Endothelial cell of umbilical vein (primary cell): ENCODE results near the gene COPS4. TPM values are rescaled to one million over a fixed set of nuclear protein-coding genes. Genes with fewer than 3 reads are reported as not detected.

Experiments
- BruUV-seq: library from RNA; stranded (reverse); fragments of 400-500 nt; replicated peaks from 2 replicates; lab custom pipeline; 2021; lab: Mats Ljungman, UMichigan
- CTCF ChIA-PET: fragments of 300-600, 350-600 bp; sonication (Branson Sonifier 250); formaldehyde crosslinking; loops from one replicate; lab custom pipeline; 2021; ENCODE audit warnings: antibody characterized with exemption, inconsistent platforms; lab: Charles Lee
- POLR2A ChIA-PET: fragments of 300-600, 350-600 bp; sonication (Branson Sonifier 250); formaldehyde crosslinking; loops from one replicate; lab custom pipeline; 2021; ENCODE audit warnings: antibody characterized with exemption, inconsistent platforms; lab: Charles Lee
- DNase-seq: peaks from one replicate; pipeline ENCODE4 v3.0.0-alpha.2; 2011; ENCODE audit warnings: low read depth, low spot score
- FAIRE-seq: peaks from 2 replicates; lab custom pipeline; 2011; peaks lifted over from hg19 to GRCh38; lab: Jason Lieb, UNC
- H2AFZ ChIP-seq: 2 replicates; pipeline ENCODE4 v1.6.0; 2012; ENCODE audit warnings: low read depth, low read length, control low read depth, inconsistent platforms
- H3K27ac ChIP-seq: 2 replicates; pipeline ENCODE4 v1.5.1; 2011; ENCODE audit warnings: low read depth, mild to moderate bottlenecking, control low read depth, low read length, moderate library complexity; ENCODE audit not compliant: insufficient read depth
- H3K27me3 ChIP-seq, 2 experiments: 2 replicates each; pipeline versions ENCODE4 v1.6.0 to v1.6.1; 2011; ENCODE audit warnings: low read length in 2 of 2, mixed read lengths in 1 of 2; ENCODE audit not compliant: control insufficient read depth in 2 of 2, insufficient read depth in 2 of 2
- H3K36me3 ChIP-seq, 2 experiments: 2 replicates in 1 of 2; 3 replicates in 1 of 2; pipeline ENCODE4 v1.5.1; 2011; ENCODE audit warnings: low read length in 2 of 2, mild to moderate bottlenecking in 1 of 2, moderate library complexity in 1 of 2; ENCODE audit not compliant: control insufficient read depth in 2 of 2, insufficient read depth in 2 of 2; ENCODE audit errors: extremely low read depth in 1 of 2
- H3K4me1 ChIP-seq: 3 replicates; pipeline ENCODE4 v1.5.1; 2011; ENCODE audit warnings: mild to moderate bottlenecking, low read length; ENCODE audit not compliant: control insufficient read depth, insufficient read depth; ENCODE audit errors: extremely low read depth
- H3K4me2 ChIP-seq: 2 replicates; pipeline ENCODE4 v1.6.1; 2011; ENCODE audit warnings: low read length, control low read depth, mixed read lengths; ENCODE audit not compliant: insufficient read depth
- H3K4me3 ChIP-seq, 3 experiments: fragments of 200-600 bp in 1 of 3; sonication (generic), shearing (Covaris generic) in 1 of 3; replicated peaks in 1 of 3; 2 replicates each; pipeline ENCODE4 v1.5.1; 2011 to 2016; ENCODE audit warnings: control low read depth in 3 of 3, low read length in 3 of 3, mild to moderate bottlenecking in 2 of 3, inconsistent platforms in 1 of 3, low read depth in 1 of 3, moderate library complexity in 1 of 3; ENCODE audit not compliant: insufficient read depth in 1 of 3
- H3K79me2 ChIP-seq: 2 replicates; pipeline ENCODE4 v1.6.0; 2012; ENCODE audit warnings: low read length, inconsistent platforms; ENCODE audit not compliant: control insufficient read depth, insufficient read depth
- H3K9ac ChIP-seq: replicated peaks from 2 replicates; pipeline ENCODE3; 2011; ENCODE audit warnings: low read length, control low read depth; ENCODE audit not compliant: insufficient read depth; ENCODE audit errors: extremely low read depth
- H3K9me1 ChIP-seq: replicated peaks from 3 replicates; pipeline ENCODE4 v1.6.0; 2011; ENCODE audit warnings: mild to moderate bottlenecking, low read length; ENCODE audit not compliant: control insufficient read depth, insufficient read depth; ENCODE audit errors: extremely low read depth
- H3K9me3 ChIP-seq: replicated peaks from 2 replicates; pipeline ENCODE4 v1.5.1; 2012; ENCODE audit warnings: low read length, inconsistent platforms; ENCODE audit not compliant: control insufficient read depth, insufficient read depth
- H4K20me1 ChIP-seq: replicated peaks from 2 replicates; pipeline ENCODE3; 2011; ENCODE audit warnings: mild to moderate bottlenecking, low read length; ENCODE audit not compliant: control insufficient read depth, insufficient read depth; ENCODE audit errors: extremely low read depth
- EZH2 ChIP-seq: IDR thresholded peaks from 2 replicates; pipeline ENCODE4 v1.6.1; 2012; ENCODE audit warnings: borderline replicate concordance, low read depth, mild to moderate bottlenecking, moderate library complexity, low read length, inconsistent platforms; ENCODE audit not compliant: severe bottlenecking
- FOS ChIP-seq: IDR thresholded peaks from 2 replicates; pipeline ENCODE4 v1.6.1; 2011; ENCODE audit warnings: mild to moderate bottlenecking, low read length, moderate library complexity, borderline replicate concordance; ENCODE audit not compliant: insufficient read depth
- GATA2 ChIP-seq: IDR thresholded peaks from 2 replicates; pipeline ENCODE4 v1.7.0; 2011; ENCODE audit warnings: low read depth, mild to moderate bottlenecking, moderate library complexity, mixed read lengths, low read length; ENCODE audit not compliant: insufficient read length, insufficient read depth
- JUN ChIP-seq: IDR thresholded peaks from 2 replicates; pipeline ENCODE4 v1.6.1; 2011; ENCODE audit warnings: borderline replicate concordance, low read depth; ENCODE audit not compliant: insufficient read length, insufficient read depth
- MYC ChIP-seq: IDR thresholded peaks from one replicate; pipeline ENCODE4 v1.6.1; 2011; ENCODE audit warnings: mild to moderate bottlenecking, low read depth, low read length
- POLR2A ChIP-seq: IDR thresholded peaks from 2 replicates; pipeline ENCODE4 v1.6.1; 2012; ENCODE audit warnings: low read depth, mild to moderate bottlenecking, control low read depth, low read length
- POLR2AphosphoS5 ChIP-seq: IDR thresholded peaks from 2 replicates; pipeline ENCODE4 v1.6.1; 2012; ENCODE audit warnings: low read depth, mild to moderate bottlenecking, control low read depth, low read length, moderate library complexity; ENCODE audit not compliant: insufficient read depth
- dilution Hi-C: fragments of 300-500 bp; cut with MboI; formaldehyde crosslinking; loops from one replicate; pipeline ENCODE4 v1.15.0; 2019; ENCODE audit warnings: low sequenced_read_pairs; ENCODE audit not compliant: extremely low pct_ligation_motif_present
- intact Hi-C: fragments of 100-400 bp; cut with micrococcal nuclease; formaldehyde crosslinking; loops from one replicate; pipeline ENCODE4 v1.10.0; 2022
- polyA plus RNA-seq, 4 experiments: library from polyadenylated mRNA; depleted of rRNA in 3 of 4; stranded (reverse) in 3 of 4; unstranded in 1 of 4; fragments of >200 nt; gene quantifications; 2 replicates each; pipeline versions ENCODE4 v1.2.1 to v1.2.3, GENCODE V29; 2011 to 2012; ENCODE audit warnings: missing spikeins in 1 of 4
- total RNA-seq: library from RNA; stranded (reverse); gene quantifications from 2 replicates; pipeline ENCODE4 v1.2.3, GENCODE V29; 2021
- TF ChIP-seq, protein P1 (sequence below), 2 donors: IDR thresholded peaks; 1 replicate in 1 of 2; 2 replicates in 1 of 2; pipeline ENCODE4 v1.5.1; 2011; ENCODE audit warnings: low read length in 2 of 2, mild to moderate bottlenecking in 2 of 2, moderate library complexity in 2 of 2, control low read depth in 1 of 2, inconsistent platforms in 1 of 2, low read depth in 1 of 2; ENCODE audit not compliant: insufficient read depth in 1 of 2; ENCODE audit errors: extremely low read depth in 1 of 2
- TF ChIP-seq, protein P2 (sequence below): IDR thresholded peaks from 2 replicates; pipeline ENCODE4 v1.6.1; 2011; ENCODE audit not compliant: insufficient read depth, insufficient read length

Gene COPS4
- total and polyA plus RNA-seq, 2 donors (not counting 3 experiments of a cell fraction or from before 2014, with no cell fraction given), result 29.8 to 53.0 TPM

DNA sequence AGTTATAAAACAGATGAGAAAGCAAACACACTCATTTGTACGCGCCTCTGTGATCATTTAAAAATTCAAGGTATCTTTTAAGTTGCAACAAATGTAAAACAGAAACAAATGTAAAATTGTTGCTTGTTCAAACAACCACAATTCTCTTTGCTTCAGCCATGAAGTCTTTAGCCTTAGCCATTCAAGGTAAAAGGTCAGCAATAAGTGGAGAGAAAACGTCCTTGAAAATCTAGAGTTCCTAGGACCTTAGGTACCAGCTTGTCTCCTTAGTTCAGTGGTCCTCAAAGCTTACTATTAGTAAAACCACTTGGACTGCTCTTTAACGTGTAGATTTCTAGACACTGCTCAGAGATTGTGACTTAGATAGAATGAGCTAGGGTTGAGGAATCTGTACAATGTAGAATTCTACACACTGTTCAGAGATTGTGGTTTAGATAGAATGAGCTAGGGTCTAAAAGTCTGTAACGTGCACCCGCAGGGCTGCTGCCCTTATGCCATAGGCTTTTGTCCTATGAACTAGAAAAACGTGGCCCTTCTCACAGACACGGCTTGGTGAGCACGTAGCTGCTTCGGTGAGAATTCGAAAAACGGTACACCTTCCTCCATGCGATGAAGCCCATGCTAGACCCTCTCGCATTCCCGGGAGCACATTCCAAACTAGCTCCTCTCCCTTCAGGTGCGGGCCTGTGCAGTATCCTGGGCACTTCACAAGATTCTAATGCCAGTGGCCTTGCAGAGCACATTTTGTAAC is 77.9 kb downstream of the COPS4 start:
- no peaks in the 10 kb centered on the region for H3K9me1 ChIP-seq
- no peaks in the 10 kb centered on the region for H3K9me3 ChIP-seq
- no peak overlapping the region for H3K4me2 ChIP-seq
- TF ChIP-seq EZH2 (no peak), GATA2 (no peak), POLR2A (no peak), JUN (no peak)
- dilution Hi-C loops (no loop called here), intact Hi-C loops (no loop called here)
- no peaks in the 10 kb centered on the region for H4K20me1 ChIP-seq
- peaks cover 13% of the 10 kb centered on the region for H3K4me1 ChIP-seq
- ChIA-PET POLR2A (no interaction called here), CTCF (interaction anchor here (1.2 to 2.2 kb wide), 4 partner anchors 9 to 148 kb away, joined by 3 to 10 read pairs (median 5); partner anchors contain the start of gene COPS4)
- H3K27me3 ChIP-seq, result no peaks in the 10 kb centered on the region
- no peaks in the 10 kb centered on the region for H3K36me3 ChIP-seq
- no peaks in the 10 kb centered on the region for H3K79me2 ChIP-seq
- BruUV-seq, result no TSS peak
- H3K27ac ChIP-seq, result no peak overlapping the region
- peak overlapping the region; percentile 52 for H2AFZ ChIP-seq
- DNase-seq (no peak), FAIRE-seq (no peak)
- no peak overlapping the region for H3K4me3 ChIP-seq
- H3K9ac ChIP-seq, result no peak overlapping the region

DNA sequence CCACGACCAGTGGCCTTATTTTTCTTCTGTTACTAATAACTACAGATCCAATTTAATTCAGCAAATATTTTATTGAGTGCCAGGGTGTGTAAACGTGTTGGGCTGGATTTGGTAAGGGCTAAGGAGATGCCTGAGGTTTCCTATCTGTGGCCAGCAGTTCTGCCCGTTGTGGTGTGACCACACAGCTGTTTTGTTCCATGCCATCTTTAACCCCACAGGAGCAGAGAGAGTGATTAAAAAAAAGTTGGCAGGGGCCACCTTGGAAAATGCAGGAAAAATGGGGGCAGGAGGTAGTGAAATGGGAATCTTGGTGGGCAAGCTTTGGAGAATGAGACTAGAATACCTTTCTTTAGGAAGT is 78.4 kb downstream of the COPS4 start:
- Histone ChIP-seq H3K9me1 (no peaks in the 10 kb centered on the region), H4K20me1 (no peaks in the 10 kb centered on the region), H2AFZ (peak overlapping the region; percentile 52), H3K4me2 (no peak overlapping the region), H3K9me3 (no peaks in the 10 kb centered on the region), H3K4me1 (peaks cover 13% of the 10 kb centered on the region), H3K27ac (no peak overlapping the region), H3K79me2 (no peaks in the 10 kb centered on the region), H3K4me3 (no peak overlapping the region), H3K36me3 (no peaks in the 10 kb centered on the region), H3K9ac (no peak overlapping the region), H3K27me3 (no peaks in the 10 kb centered on the region)
- no TSS peak for BruUV-seq
- dilution Hi-C loops, result no loop called here
- intact Hi-C loops, result no loop called here
- no peak for FAIRE-seq
- POLR2A ChIA-PET, result no interaction called here
- no peak for DNase-seq
- CTCF ChIA-PET, result interaction anchor here (1.2 to 2.2 kb wide), 5 partner anchors 8 to 147 kb away, joined by 3 to 10 read pairs (median 6); partner anchors contain the start of gene COPS4
- TF ChIP-seq, protein P1, sequence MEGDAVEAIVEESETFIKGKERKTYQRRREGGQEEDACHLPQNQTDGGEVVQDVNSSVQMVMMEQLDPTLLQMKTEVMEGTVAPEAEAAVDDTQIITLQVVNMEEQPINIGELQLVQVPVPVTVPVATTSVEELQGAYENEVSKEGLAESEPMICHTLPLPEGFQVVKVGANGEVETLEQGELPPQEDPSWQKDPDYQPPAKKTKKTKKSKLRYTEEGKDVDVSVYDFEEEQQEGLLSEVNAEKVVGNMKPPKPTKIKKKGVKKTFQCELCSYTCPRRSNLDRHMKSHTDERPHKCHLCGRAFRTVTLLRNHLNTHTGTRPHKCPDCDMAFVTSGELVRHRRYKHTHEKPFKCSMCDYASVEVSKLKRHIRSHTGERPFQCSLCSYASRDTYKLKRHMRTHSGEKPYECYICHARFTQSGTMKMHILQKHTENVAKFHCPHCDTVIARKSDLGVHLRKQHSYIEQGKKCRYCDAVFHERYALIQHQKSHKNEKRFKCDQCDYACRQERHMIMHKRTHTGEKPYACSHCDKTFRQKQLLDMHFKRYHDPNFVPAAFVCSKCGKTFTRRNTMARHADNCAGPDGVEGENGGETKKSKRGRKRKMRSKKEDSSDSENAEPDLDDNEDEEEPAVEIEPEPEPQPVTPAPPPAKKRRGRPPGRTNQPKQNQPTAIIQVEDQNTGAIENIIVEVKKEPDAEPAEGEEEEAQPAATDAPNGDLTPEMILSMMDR (IDR thresholded peaks at IDR 0.05; ENCODE audit: extremely low read depth in 1 of 2, insufficient read depth in 1 of 2, low read depth in 1 of 2, low read length in 2 of 2), result no peak
- TF ChIP-seq FOS, result no peak
- TF ChIP-seq GATA2, result no peak
- TF ChIP-seq JUN, result no peak
- TF ChIP-seq EZH2, result no peak
- no peak for TF ChIP-seq MYC
- no peak for TF ChIP-seq POLR2A
- TF ChIP-seq, protein P2, sequence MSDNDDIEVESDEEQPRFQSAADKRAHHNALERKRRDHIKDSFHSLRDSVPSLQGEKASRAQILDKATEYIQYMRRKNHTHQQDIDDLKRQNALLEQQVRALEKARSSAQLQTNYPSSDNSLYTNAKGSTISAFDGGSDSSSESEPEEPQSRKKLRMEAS, result no peak
- TF ChIP-seq POLR2AphosphoS5, result no peak
